Trophoblast cell (in vitro differentiated cells and primary cell): ENCODE data around the gene DYSF.

Experiments
- DNase-seq, 2 donors: peaks; one replicate each; pipeline ENCODE4 v3.0.0-alpha.2; 2016
- H2AFZ ChIP-seq: 2 replicates; pipeline ENCODE4 v1.6.1; 2013; ENCODE audit warnings: low read length, moderate library complexity, mild to moderate bottlenecking; ENCODE audit not compliant: insufficient read depth, poor library complexity
- H2AK5ac ChIP-seq: 2 replicates; pipeline ENCODE4 v1.6.1; 2013; ENCODE audit warnings: mild to moderate bottlenecking, low read length
- H2BK120ac ChIP-seq: 2 replicates; pipeline ENCODE4 v1.6.1; 2013; ENCODE audit warnings: low read length, mild to moderate bottlenecking, moderate library complexity; ENCODE audit not compliant: insufficient read depth, poor library complexity
- H2BK12ac ChIP-seq: 2 replicates; pipeline ENCODE4 v1.6.1; 2013; ENCODE audit warnings: mild to moderate bottlenecking, low read length, moderate library complexity
- H2BK5ac ChIP-seq: 2 replicates; pipeline ENCODE4 v1.6.1; 2013; ENCODE audit warnings: low read length, low read depth, moderate library complexity, mild to moderate bottlenecking; ENCODE audit not compliant: poor library complexity
- H3K14ac ChIP-seq: 2 replicates; pipeline ENCODE4 v1.6.1; 2013; ENCODE audit warnings: mild to moderate bottlenecking, low read length
- H3K18ac ChIP-seq: 2 replicates; pipeline ENCODE4 v1.6.1; 2013; ENCODE audit warnings: mild to moderate bottlenecking, low read length
- H3K23ac ChIP-seq: 2 replicates; pipeline ENCODE4 v1.6.1; 2013; ENCODE audit warnings: low read length
- H3K27ac ChIP-seq: 2 replicates; pipeline ENCODE4 v1.5.1; 2013; ENCODE audit warnings: low read depth, mild to moderate bottlenecking, inconsistent platforms, low read length, moderate library complexity
- H3K27me3 ChIP-seq: 2 replicates; pipeline ENCODE4 v1.6.1; 2013; ENCODE audit warnings: inconsistent platforms, mild to moderate bottlenecking, low read length, moderate library complexity; ENCODE audit not compliant: insufficient read depth
- H3K36me3 ChIP-seq, 2 experiments: 1 replicate in 1 of 2; 2 replicates in 1 of 2; pipeline ENCODE4 v1.6.1; 2013; ENCODE audit warnings: low read length in 2 of 2, mild to moderate bottlenecking in 2 of 2, moderate library complexity in 1 of 2; ENCODE audit not compliant: insufficient read depth in 2 of 2, control insufficient read depth in 1 of 2
- H3K4ac ChIP-seq: 2 replicates; pipeline ENCODE4 v1.6.1; 2013; ENCODE audit warnings: low read depth, mild to moderate bottlenecking, low read length, moderate library complexity
- H3K4me1 ChIP-seq, 2 experiments: 1 replicate in 1 of 2; 2 replicates in 1 of 2; pipeline ENCODE4 v1.6.1; 2013; ENCODE audit warnings: low read length in 2 of 2, mild to moderate bottlenecking in 2 of 2, moderate library complexity in 1 of 2; ENCODE audit not compliant: insufficient read depth in 2 of 2, control insufficient read depth in 1 of 2
- H3K4me2 ChIP-seq: 2 replicates; pipeline ENCODE4 v1.6.1; 2013; ENCODE audit warnings: inconsistent platforms, mild to moderate bottlenecking, low read length, moderate library complexity
- H3K4me3 ChIP-seq: 2 replicates; pipeline ENCODE4 v1.5.1; 2013; ENCODE audit warnings: mild to moderate bottlenecking, low read depth, low read length, inconsistent platforms
- H3K79me1 ChIP-seq: one replicate; pipeline ENCODE4 v1.6.1; 2013; ENCODE audit warnings: low read length
- H3K79me2 ChIP-seq: 2 replicates; pipeline ENCODE4 v1.6.1; 2013; ENCODE audit warnings: low read length, mild to moderate bottlenecking; ENCODE audit not compliant: control insufficient read depth, insufficient read depth, poor library complexity
- H3K9ac ChIP-seq: 2 replicates; pipeline ENCODE4 v1.6.1; 2013; ENCODE audit warnings: mild to moderate bottlenecking, low read length
- H3K9me3 ChIP-seq: 2 replicates; pipeline ENCODE4 v1.6.1; 2013; ENCODE audit warnings: low read depth, mild to moderate bottlenecking, control low read depth, inconsistent platforms, low read length; ENCODE audit not compliant: insufficient read depth
- H4K12ac ChIP-seq: 2 replicates; pipeline ENCODE4 v1.6.1; 2013; ENCODE audit warnings: low read depth, mild to moderate bottlenecking, low read length, moderate library complexity
- H4K8ac ChIP-seq: 2 replicates; pipeline ENCODE4 v1.6.1; 2013; ENCODE audit warnings: low read depth, mild to moderate bottlenecking, low read length, moderate library complexity
- H4K91ac ChIP-seq: one replicate; pipeline ENCODE4 v1.6.1; 2013; ENCODE audit warnings: low read depth, mild to moderate bottlenecking, low read length, moderate library complexity
- WGBS: extraction: QIAGEN DNeasy Blood & Tissue Kit; methylation state at CpG from one replicate; pipeline ENCODE4 v1.1.7; 2013; ENCODE audit warnings: missing lambda C conversion rate; ENCODE audit not compliant: insufficient read length, insufficient coverage; ENCODE audit errors: extremely low coverage; 5-methylcytosine and 5-hydroxymethylcytosine counted together

The DYSF gene

GRCh38 chr2:71702971-71703898 is 249.9 kb downstream of the DYSF start:
- H3K27me3 ChIP-seq = no peaks in the 10 kb centered on the region
- no peak overlapping the region for H3K27ac ChIP-seq
- H3K9me3 ChIP-seq = no peaks in the 10 kb centered on the region
- no CpG with 5 or more reads among the region's 13 CpGs for WGBS
- H2AFZ ChIP-seq = no peak overlapping the region
- H4K91ac ChIP-seq = no peak overlapping the region
- H3K4me2 ChIP-seq = no peak overlapping the region
- H2BK120ac ChIP-seq = no peak overlapping the region
- H3K4me3 ChIP-seq = no peak overlapping the region
- no peaks in the 10 kb centered on the region for H3K36me3 ChIP-seq
- no peak overlapping the region for H3K4ac ChIP-seq
- no peak overlapping the region for H4K12ac ChIP-seq
- H3K18ac ChIP-seq = no peak overlapping the region
- H2AK5ac ChIP-seq = no peak overlapping the region
- H2BK12ac ChIP-seq = no peak overlapping the region
- H4K8ac ChIP-seq = no peak overlapping the region
- no peaks in the 10 kb centered on the region for H3K79me2 ChIP-seq
- no peaks in the 10 kb centered on the region for H3K79me1 ChIP-seq
- H3K23ac ChIP-seq = no peak overlapping the region
- no peak overlapping the region for H3K14ac ChIP-seq
- DNase-seq = no peak
- H3K4me1 ChIP-seq = peaks cover 4 to 6% of the 10 kb centered on the region in 2 experiments
- no peak overlapping the region for H2BK5ac ChIP-seq
- H3K9ac ChIP-seq = no peak overlapping the region

GRCh38 chr2:71704131-71704561 is 250.8 kb downstream of the DYSF start:
- no peak overlapping the region for H2AFZ ChIP-seq
- no peak for DNase-seq
- WGBS = no CpG with 5 or more reads among the region's 9 CpGs
- no peak overlapping the region for H2BK120ac ChIP-seq
- no peak overlapping the region for H3K4me2 ChIP-seq
- H2BK5ac ChIP-seq = no peak overlapping the region
- H3K79me2 ChIP-seq = no peaks in the 10 kb centered on the region
- no peak overlapping the region for H3K18ac ChIP-seq
- H3K4me3 ChIP-seq = no peak overlapping the region
- H3K9me3 ChIP-seq = no peaks in the 10 kb centered on the region
- H3K9ac ChIP-seq = no peak overlapping the region
- no peak overlapping the region for H2BK12ac ChIP-seq
- peaks cover 4 to 6% of the 10 kb centered on the region in 2 experiments for H3K4me1 ChIP-seq
- H4K8ac ChIP-seq = no peak overlapping the region
- H4K91ac ChIP-seq = no peak overlapping the region
- no peaks in the 10 kb centered on the region for H3K79me1 ChIP-seq
- no peaks in the 10 kb centered on the region for H3K27me3 ChIP-seq
- H2AK5ac ChIP-seq = no peak overlapping the region
- H4K12ac ChIP-seq = no peak overlapping the region
- H3K14ac ChIP-seq = no peak overlapping the region
- H3K23ac ChIP-seq = no peak overlapping the region
- H3K36me3 ChIP-seq = no peaks in the 10 kb centered on the region
- H3K4ac ChIP-seq = no peak overlapping the region
- H3K27ac ChIP-seq = no peak overlapping the region

- H2BK5ac ChIP-seq = no peak overlapping the region
- H3K4me2 ChIP-seq = no peak overlapping the region
- no peak overlapping the region for H2BK120ac ChIP-seq
- no peak overlapping the region for H3K23ac ChIP-seq
- H3K18ac ChIP-seq = no peak overlapping the region
- no peak for DNase-seq
- no peaks in the 10 kb centered on the region for H3K79me1 ChIP-seq
- H3K79me2 ChIP-seq = no peaks in the 10 kb centered on the region
- no CpG with 5 or more reads among the region's 5 CpGs for WGBS
- no peak overlapping the region for H2AFZ ChIP-seq
- H4K12ac ChIP-seq = no peak overlapping the region
- no peak overlapping the region for H3K4me3 ChIP-seq
- no peaks in the 10 kb centered on the region for H3K27me3 ChIP-seq
- H4K91ac ChIP-seq = no peak overlapping the region
- H3K4me1 ChIP-seq = peaks cover 4 to 6% of the 10 kb centered on the region in 2 experiments
- H3K27ac ChIP-seq = no peak overlapping the region
- H3K9me3 ChIP-seq = no peaks in the 10 kb centered on the region
- no peak overlapping the region for H2AK5ac ChIP-seq
- no peak overlapping the region for H3K4ac ChIP-seq
- H2BK12ac ChIP-seq = no peak overlapping the region
- no peak overlapping the region for H3K9ac ChIP-seq
- H3K36me3 ChIP-seq = no peaks in the 10 kb centered on the region
- H4K8ac ChIP-seq = no peak overlapping the region
- no peak overlapping the region for H3K14ac ChIP-seq
Observed at GRCh38 chr2:71704688-71705087, 251.3 kb downstream of the DYSF start.

GRCh38 chr2:71705171-71705960 is 252.0 kb downstream of the DYSF start:
- no peak overlapping the region for H2BK120ac ChIP-seq
- H3K23ac ChIP-seq = no peak overlapping the region
- H4K91ac ChIP-seq = no peak overlapping the region
- H3K9me3 ChIP-seq = no peaks in the 10 kb centered on the region
- H3K27me3 ChIP-seq = no peaks in the 10 kb centered on the region
- no peak overlapping the region for H4K12ac ChIP-seq
- H3K18ac ChIP-seq = no peak overlapping the region
- no peak overlapping the region for H3K4me3 ChIP-seq
- no CpG with 5 or more reads among the region's 19 CpGs for WGBS
- no peak overlapping the region for H3K27ac ChIP-seq
- H3K36me3 ChIP-seq = no peaks in the 10 kb centered on the region
- H3K14ac ChIP-seq = no peak overlapping the region
- H2AK5ac ChIP-seq = no peak overlapping the region
- no peak overlapping the region for H3K4ac ChIP-seq
- no peaks in the 10 kb centered on the region for H3K79me1 ChIP-seq
- no peak overlapping the region for H2BK12ac ChIP-seq
- H3K4me1 ChIP-seq = peaks cover 4 to 6% of the 10 kb centered on the region in 2 experiments
- no peak overlapping the region for H2BK5ac ChIP-seq
- H4K8ac ChIP-seq = no peak overlapping the region
- H3K4me2 ChIP-seq = no peak overlapping the region
- H3K9ac ChIP-seq = no peak overlapping the region
- no peak for DNase-seq
- H3K79me2 ChIP-seq = no peaks in the 10 kb centered on the region
- no peak overlapping the region for H2AFZ ChIP-seq
